ENCODE results near the gene ARTN.

Gene ARTN

DNA sequence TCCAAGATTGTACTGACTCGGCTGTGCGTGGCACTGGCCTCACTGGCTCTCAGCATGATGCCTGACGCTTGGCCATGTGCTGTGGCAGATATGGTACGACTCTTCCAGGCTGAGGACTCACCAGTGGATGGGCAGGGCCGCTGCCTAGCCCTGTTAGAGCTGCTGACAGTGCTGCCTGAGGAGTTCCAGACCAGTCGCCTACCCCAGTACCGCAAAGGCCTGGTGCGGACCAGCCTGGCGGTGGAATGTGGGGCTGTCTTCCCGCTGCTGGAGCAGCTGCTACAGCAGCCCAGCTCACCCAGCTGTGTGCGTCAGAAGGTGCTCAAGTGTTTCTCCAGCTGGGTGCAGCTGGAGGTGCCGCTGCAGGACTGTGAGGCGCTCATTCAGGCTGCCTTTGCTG, 16.1 kb downstream of the ARTN start:
- DNase-seq = no peak

DNA sequence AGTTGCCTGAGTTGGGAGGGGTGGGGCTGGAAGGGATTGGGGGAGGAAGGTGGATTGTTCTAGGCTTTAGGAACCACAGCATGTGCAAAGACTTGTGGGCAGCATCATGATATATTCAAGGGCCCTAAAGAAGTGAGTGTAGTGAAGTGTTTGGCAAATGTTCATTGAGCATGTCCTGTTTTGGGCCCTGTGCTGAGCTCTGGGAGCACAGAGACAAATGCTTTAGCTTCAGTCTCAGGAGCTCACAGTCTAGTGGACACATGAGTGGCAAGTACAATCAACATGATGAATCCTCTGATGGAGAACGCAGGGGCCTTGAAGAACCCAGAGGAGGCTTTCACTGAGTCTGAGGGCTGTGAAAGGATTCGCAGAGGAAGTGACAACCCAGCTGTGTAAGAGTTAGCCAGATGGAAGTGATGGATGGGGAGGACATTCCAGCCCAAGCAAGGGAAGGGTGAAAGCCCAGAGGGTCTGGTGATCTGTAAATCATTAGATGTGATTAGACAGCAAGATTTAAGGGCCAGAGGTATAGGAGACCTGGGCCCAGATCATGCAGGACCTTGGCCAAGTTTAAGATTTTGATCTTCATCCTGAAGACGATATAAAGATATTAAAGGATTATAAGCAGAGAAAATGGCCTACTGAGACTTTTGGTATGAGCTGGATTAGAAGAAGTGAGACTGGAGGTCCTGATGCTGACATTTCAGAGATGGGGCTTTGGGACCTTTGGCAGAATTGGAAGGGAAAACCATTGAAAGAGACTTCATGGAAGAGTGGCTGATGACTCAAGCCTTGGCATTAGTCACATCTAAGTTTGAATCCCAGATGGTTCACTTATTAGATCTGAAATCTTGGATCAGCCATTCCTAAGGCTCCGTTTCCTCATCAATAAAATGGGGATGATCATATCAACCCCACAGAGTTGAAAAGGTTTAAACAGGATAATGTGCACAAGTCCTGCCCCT, 17.7 kb downstream of the ARTN start:
- no peak for DNase-seq

DNA sequence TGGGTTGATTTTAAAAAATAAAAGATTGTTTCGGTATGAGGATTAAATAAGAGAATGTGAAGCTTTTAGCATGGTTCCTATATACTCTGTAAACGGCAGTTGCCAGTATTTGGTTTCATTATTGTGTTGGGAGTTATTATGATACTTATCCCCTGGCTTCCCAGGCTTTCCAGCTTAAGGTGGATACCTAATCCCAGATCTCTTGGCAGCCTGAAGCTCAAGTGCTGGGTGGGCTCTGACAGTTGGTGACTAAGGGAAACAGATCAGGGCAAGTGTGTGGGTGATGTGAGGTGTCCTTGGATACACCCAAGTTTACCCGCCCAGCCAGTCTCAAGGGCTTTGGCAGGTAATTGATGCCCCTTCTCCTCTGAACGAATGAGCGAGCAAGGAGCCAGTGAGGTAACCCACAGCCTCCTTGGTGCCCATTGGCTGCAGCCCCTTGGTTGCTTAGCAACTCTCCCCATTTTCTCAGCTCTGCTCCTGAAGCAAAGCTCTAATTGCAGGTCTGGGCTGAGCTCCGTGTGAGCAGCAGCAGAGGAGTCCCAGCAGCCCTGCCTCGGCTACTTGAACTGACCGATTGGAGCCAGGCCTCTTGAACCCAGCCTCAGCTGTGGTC, 19.2 kb downstream of the ARTN start:
- no peak for DNase-seq

DNA sequence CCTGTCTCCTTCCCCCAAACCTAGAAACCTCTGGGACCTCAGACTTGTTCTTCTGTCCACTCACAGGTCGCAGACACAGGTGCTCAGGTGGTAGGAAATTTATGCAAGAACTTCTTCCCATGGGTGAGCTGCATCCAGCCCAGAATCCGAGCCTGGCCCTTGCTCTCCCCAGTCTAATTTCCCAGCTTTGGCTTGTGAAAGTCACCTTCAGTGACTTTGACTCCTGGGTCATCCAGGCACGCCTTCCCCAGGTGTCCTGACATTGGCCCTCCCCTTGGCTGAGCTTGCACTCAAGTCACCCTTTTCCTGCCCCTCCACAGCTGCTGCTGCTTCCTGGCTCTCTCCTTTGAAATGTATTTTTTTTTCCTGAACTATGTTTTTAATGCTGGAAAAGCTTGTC, 19.8 kb downstream of the ARTN start:
- no peak for DNase-seq

DNA sequence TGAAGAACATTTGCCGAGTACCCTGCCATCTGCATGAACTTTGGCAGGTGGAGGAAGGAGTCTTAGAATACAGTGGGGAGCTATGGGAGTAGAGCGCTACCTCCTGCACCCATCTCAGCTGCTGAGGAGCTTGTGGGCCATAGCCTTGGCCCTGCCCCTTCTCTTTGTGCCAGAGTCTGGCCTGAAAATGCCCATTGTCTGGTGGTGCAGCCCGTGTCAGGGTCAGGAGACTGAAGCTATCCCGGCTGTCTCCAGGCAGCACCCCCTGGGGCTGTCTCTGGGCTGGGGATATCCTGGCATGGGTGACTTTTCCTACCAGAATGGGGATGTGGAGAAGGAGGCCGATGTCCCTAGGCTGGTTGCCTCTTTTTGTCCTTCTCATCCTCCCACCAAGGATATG, 20.4 kb downstream of the ARTN start:
- DNase-seq = no peak

DNA sequence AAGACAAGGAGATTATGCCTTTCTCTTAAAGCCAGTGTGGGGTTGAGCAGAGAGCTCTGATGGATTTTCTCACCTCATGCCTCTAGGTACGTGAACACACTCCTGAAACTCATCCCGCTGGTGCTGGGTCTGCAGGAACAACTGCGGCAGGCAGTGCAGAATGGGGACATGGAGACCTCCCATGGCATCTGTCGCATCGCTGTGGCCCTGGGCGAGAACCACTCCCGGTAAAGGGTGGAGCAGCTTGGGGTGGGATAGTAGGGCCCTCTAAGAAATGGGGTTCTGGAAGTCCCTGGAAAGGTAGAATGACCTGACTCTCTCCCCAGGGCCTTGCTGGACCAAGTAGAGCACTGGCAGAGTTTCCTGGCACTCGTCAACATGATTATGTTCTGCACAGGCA, 22.6 kb downstream of the ARTN start:
- no peak for DNase-seq

DNA sequence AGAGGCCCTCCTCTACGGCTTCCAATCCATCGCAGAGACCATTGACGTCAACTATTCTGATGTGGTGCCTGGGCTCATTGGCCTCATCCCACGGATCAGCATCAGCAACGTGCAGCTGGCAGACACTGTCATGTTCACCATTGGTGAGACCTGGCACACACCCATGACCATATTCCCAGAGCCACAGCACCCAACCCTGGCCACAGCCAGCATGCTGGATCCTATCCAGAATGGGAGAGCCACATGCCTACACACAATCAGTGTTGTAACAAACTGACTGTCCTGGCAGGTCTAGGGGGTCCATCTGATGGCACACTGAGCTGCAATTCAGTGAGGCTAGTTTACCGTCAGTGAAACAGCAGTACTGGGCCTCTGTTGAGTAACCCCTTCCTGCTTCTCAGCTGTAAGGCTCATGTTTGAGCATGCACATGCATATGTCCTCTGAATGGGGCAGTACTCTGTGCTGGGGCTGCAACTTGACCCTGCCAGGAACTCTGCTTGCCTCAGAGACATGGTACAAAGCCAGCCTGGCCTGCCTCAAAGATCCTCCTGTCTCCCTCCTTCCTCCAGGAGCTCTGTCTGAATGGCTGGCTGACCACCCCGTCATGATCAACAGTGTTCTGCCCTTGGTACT, 23.9 kb downstream of the ARTN start:
- DNase-seq = no peak

DNA sequence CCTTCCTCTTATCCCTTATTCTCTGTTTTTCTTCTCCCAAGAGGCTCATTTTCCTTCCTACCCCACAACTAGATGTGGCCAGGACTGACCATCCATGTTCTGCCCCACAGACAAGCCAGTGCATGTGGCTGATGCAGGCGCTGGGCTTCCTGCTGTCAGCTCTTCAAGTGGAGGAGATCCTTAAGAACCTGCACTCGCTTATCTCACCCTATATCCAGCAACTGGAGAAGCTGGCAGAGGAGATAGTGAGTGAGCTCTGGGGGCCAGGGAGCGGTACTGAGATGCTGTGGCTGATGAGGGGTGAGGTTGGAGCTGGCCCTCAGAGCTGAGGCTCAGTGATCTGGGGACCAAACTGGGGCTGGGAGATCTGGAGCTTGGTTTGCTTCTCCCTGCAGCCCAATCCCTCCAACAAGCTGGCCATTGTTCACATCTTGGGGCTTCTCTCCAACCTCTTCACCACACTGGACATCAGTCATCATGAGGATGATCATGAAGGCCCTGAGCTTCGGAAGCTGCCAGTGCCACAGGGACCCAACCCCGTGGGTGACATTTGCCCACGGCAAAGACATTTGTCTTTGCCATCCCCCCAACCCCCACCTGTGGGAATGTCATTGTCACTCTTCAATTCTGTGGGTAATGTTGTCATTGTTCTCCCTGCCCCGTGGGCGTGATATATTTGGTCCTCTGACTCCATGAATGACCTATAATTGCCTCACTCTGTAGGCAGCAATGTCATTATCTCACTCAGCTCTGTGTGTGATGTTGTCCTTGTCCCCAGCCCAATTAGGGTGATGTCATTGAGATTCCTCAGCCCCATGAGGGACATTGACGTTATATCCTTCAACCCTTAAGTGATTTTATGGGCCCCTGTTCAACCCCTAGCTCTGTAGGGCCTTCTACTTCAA, 25.0 kb downstream of the ARTN start:
- DNase-seq = no peak

DNA sequence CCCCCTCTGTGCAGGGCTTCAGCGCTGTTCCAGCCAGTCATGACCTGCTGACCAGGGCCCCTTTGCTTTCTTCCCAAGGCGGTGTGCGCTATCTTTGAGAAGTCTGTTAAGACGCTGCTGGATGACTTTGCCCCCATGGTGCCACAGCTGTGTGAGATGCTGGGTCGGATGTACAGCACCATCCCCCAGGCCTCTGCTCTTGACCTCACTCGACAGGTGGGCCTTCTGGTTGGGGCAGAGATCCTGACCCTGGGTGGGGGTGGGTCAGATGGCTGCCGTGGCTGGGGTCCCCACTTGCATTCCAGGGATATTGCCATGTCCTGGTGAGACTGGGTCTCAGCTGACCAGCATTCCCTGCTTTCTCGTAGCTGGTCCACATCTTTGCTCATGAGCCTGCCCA, 27.2 kb downstream of the ARTN start:
- no peak for DNase-seq

DNA sequence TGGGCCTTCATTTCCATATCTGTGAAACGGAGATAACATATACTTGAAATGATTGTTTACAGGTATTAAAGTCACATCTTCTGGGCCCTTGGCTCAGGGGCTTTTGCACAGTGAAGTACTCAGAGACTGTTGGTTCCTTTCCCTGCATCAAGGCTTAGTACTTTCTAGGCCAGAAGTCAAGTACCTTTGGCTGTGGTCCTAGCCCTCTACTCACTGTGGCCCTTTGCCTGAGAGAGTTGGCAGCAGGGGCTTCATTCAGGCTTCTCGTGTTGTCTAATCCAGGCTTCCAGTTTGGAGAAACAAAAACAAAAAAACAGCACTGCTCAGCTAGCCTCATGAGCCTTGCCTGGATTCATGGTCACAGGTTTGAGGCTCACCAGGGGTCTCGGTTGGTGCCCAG, 28.1 kb downstream of the ARTN start:
- DNase-seq = no peak

DNA sequence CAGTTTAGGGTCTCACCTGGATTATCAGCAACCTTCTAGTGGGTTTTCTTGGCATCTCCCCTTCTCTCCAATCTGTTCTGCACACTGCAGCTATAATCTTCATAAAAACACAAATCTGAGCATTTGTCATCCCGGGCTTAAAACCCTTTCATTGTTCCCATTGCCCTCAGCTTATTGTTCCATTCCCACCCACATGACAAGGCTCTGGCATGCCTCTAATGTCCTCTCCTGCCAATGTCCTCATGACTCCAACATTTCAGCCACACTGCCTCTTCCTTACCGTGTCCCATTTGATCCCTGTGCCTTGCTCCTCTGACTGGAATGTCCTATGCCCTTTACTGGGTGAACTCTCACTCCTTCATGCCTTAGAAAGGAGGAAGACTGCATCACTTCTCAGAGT, 28.7 kb downstream of the ARTN start:
- no peak for DNase-seq

DNA sequence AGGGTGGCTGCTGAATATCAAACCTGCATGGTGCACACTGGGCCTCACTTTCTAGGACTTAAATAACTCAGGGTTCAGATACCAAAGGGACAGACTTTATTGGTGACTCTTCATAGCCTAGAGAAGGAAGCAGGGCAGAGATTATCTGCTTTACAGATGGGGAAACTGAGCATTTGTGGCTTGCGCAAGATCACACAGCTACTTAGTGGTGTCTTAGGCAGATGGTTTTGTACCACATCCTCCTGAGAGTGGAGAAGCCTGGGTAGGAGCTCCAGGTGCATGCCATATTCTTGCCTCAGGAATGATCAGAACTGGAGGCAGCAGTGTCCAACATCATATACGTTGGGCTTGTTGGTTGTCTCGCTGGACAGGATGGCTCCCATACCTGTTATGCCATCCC, 29.4 kb downstream of the ARTN start:
- no peak for DNase-seq

DNA sequence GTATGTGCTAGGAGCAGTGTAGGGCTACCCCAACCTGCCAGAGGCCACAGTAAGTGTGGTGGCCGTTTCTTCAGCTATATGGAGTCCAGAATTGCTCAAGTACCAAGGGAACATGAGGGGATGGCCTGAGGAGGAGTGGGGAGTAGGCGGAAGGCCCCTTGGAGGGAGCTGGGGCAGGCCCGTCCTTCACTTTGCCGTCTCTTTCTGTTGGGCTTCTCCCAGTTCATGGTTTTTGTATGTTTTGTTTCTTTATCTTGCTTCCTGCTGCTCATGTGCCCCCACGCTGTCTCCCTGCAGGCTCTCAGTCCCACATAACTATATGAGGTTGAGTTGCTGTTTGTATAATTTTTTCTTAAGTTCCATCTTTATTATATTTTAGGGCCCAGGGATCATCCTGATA, 30.3 kb downstream of the ARTN start:
- DNase-seq = no peak

DNA sequence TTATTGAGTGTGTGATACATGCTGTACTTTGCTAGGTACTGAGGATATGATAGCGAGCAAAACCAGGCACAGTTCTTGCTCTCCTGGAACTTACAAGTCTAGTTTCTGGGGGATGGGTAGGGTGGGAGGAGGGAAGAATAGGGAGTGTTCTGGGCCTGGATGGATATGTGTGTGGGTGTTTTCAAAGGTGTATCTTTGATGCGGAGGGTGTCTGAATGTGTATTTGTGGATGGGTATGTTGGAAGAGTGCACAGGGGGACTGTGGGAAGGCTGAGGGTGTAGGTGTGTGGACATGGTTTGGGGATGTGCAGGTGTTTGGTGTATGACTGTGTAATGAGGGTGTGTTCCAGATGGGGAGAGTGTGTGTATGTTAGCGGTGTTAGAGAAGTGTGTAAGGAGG, 31.7 kb downstream of the ARTN start:
- no peak for DNase-seq

DNA sequence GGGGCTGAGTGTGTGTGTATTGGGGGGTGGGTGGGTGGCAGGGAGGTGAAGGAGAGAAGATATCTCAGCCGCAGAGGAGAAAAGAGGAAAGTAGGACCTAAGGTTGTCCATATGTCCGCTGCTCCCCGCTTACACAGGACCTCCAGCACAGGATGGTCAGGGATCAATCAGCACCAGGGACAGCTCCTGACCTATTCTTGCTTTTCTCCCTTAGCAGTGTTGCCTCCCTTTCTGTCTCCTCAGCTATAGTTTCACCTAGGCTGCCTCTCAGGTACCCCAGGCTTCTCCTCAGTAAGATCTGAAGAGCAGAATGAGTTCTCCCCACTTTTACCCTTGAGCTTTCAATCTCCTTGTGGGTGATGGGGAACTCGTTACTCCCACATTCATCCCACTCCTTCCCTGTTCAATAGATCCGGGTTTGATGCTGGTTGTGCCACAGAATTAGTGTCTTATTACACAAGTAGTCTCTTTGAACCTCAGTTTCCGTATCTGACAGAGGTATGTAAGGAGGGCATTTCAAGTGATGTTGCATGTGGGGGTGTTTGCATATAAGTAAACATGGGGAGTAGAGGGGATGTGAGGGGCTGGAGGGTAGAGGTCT, 34.8 kb downstream of the ARTN start:
- no peak for DNase-seq

DNA sequence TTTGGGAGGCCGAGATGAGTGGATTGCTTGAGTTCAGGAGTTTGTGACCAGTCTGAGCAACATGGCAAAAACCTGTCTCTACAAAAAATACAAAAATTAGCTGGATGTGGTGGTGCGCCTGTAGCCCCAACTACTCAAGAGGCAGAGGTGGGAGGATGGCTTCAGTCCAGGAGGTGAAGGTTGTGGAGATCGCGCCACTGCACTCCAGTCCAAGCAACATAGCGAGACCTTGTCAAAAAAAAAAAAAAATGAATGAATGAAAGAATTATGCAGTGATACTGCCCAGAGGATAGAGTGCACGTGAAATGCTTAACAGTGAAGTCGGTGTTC, 35.8 kb downstream of the ARTN start:
- no peak for DNase-seq

DNA sequence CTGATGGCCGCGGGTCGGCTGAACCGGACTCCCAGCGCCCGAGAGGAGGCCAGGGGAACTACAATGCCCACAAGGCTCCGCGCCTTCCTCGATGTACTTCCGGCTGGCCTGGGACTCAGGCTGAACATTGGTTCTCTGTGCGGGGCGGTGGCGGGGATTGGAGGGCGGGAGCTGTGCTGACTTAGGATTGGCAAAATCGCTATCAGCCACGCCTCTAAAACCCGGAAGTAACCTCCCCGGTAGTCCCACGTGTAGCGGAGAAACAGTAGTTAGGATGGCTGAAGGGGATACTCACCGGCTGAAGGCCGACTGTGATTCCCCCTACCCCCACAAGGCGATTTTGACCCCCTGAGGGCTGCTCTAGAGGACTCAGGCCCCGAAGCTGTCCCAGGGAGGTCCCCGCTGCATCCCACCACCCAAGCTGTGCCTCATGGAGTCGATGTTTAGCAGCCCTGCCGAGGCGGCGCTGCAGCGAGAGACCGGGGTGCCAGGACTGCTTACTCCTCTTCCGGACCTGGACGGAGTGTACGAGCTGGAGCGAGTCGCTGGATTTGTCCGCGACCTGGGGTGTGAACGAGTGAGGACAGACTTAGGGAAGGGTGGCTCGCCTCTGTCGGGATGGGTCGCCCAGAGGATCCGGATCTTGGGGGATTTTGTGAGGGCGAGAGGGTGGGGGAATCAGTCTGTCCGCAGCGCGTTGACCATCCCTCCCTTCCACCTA, 36.3 kb downstream of the ARTN start, which contains the start of gene DPH2:
DPH2 (plus strand) TSS at position 265 of the 721 bp plus-strand sequence; CDS start at position 431, 166 bp downstream.
- DNase-seq = peak; percentile 93

DNA sequence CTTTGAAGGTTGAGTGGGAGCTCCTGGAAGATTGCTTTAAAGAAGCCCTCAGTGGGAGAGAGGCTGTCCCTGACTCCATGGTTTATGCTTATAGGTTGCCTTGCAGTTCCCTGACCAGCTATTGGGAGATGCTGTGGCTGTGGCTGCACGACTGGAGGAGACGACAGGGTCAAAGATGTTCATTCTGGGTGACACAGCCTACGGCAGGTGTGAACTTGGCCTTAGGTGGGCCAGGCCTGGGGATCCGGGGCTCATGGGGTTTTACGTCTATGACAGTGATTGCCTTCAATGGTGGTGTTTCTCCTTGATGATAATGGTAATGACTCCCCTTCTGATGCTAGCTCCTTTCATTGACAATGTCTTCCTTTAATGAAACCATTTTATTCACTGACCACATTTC, 36.9 kb downstream of the ARTN start:
- no peak for DNase-seq

DNA sequence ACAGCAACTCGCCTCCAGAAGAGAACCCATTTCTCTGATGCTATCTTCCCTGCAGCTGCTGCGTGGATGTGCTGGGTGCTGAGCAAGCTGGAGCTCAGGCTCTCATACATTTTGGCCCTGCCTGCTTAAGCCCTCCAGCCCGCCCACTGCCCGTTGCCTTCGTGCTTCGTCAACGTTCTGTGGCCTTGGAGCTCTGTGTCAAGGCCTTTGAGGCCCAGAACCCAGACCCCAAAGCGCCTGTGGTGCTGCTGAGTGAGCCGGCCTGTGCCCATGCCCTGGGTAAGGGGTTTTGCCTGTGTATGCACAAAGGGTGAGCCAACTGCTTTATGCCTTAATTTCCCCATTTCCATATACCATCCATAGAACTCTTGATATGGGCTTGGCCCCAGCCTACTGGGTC, 37.3 kb downstream of the ARTN start:
- no peak for DNase-seq

DNA sequence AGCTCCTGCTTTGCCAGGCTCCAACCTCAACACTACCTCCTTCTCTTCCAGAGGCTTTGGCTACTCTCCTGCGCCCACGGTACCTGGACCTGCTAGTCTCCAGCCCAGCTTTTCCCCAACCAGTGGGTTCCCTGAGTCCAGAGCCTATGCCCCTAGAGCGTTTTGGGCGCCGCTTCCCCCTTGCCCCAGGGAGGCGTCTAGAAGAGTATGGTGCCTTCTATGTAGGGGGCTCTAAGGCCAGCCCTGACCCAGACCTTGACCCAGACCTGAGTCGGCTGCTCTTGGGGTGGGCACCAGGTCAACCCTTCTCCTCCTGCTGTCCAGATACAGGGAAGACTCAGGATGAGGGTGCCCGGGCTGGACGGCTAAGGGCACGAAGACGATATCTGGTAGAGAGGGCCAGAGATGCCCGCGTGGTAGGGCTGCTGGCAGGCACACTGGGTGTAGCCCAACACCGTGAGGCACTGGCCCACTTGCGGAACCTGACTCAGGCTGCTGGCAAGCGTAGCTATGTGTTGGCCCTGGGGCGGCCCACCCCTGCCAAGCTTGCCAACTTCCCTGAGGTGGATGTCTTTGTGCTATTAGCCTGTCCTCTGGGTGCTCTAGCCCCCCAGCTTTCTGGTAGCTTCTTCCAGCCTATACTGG, 37.9 kb downstream of the ARTN start:
- no peak for DNase-seq

DNA sequence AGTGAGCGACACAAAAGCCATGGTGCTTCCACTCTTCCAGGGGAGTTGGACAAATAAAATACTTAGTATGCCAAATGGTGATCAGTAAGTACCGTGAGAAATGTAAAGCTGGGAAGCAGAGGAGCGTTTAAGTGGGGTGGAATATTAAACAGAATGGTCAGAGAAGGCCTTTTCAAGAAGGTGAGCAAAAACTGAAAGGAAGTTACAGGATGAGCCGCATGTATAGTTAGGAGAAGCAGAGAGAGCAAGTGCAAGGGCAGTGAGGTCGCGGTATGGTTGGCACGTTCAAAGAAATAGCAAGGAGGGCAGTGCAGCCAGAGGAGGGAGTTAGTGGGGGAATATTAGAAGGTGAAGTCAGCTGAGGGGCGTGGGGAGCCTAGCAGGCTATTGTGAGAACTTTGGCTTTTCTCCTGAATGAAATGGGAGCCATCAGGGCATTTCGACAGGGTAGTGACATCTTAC, 40.4 kb downstream of the ARTN start:
- no peak for DNase-seq

All from stimulated activated CD4-positive, alpha-beta T cell treated with anti-CD3 and anti-CD28 coated beads, Interleukin-12 subunit alpha, Interleukin-12 subunit beta, amount 100 ng/mL, for 4 hours (primary cell).